ENCODE results near the gene FOXO4.

DNA sequence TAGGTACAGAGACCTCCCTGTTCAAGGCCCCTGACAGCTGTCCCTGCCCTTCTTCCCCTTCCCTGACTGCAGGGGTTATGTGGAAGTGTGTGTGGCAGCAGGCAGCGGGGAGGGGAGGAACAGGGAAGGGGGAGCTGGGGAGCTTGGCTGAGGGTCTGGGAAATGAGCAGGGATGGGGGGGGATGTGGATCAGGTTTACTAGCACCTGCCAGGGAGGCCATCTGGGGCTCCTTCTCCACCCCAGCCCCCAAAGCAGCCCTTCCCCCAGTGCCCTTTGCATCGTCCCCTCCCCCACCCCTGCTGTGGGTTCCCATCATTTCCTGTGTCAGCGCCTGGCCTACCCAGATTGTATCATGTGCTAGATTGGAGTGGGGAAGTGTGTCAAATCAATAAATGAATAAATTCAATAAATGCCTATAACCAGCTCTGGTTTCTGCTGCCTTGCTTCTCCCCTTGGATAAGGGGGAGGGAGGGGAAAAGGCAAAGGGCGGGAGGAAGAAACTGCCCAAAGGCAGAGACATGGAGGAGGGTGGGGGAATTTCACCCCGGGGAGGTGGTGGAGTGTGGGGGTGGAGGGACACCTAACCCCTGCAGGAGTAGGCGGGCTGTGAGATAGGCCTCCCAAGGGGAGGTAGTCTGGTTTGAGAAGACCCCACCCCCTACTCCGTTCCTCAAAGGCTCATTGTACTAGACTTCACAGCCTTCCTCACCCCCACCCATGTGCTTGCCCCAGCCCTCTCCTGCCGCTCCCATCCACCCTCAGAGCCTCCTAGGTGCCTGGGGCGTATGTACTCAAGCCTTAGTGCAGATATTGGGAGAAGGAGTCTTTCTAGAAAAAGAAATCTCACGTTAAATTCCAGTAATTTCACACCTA, 7.7 kb downstream of the FOXO4 start:
- TF ChIP-seq POLR2A (IDR thresholded peaks at IDR 0.05; ENCODE audit: low read depth, low read length) (no peak), TAF1 (IDR thresholded peaks at IDR 0.05; ENCODE audit: low read depth, low read length) (no peak), POU2F2 (IDR thresholded peaks at IDR 0.05; ENCODE audit: low read depth, low read length) (no peak), POLR2AphosphoS5 (IDR thresholded peaks at IDR 0.05; ENCODE audit: low read depth, low read length) (no peak)
